ENCODE data around the gene CAVIN1.
"Not testable (repeated sequence)": the region's sequence is repeated elsewhere in the genome, so short reads cannot be mapped to it uniquely, and the experiment has no call there.

CAVIN1 gene

DNA sequence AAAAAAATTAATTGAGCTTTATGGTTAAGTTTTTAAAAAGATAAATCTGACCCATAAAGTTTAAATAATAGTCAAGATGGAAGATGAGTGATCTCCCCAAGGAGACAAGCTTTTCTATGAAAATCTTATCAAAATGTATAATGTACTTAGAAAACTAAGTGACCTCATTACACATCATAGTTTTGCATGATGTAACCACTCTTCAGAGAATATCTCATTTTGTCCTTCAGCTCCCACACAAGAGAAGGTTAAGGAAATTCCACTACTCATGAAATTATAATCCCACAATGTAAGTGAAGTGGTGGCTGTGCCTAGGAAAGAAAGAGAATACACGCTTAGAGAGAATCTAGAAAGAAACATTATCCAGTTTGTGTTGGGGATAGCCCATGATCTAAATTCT is 49.2 kb downstream of the CAVIN1 start:
- peak in 2 of 3 donors; percentile 26 to 47 for DNase-seq

DNA sequence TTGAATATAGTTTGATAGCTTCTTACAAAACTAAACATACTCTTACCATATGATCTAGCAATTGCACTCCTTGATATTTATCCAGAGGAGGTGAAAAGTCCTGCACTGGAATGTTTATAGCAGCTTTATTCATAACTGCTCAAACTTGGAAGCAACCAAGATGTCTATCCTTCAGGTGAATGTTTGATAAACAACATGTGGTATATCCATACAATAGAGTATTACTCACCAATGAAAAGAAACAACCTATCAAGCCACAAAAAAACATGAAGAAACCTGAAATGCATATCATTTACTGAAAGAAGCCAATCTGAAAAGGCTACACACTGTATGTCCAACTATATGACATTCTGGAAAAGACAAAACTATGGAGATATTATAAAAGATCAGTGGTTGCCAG is 50.9 kb downstream of the CAVIN1 start:
- DNase-seq: no peak

- DNase-seq: not testable (repeated sequence)
Observed at GRCh38 chr17:42368797-42369561, 54.1 kb downstream of the CAVIN1 start.

GRCh38 chr17:42368310-42368709 is 54.7 kb downstream of the CAVIN1 start:
- DNase-seq: not testable (repeated sequence)

DNA sequence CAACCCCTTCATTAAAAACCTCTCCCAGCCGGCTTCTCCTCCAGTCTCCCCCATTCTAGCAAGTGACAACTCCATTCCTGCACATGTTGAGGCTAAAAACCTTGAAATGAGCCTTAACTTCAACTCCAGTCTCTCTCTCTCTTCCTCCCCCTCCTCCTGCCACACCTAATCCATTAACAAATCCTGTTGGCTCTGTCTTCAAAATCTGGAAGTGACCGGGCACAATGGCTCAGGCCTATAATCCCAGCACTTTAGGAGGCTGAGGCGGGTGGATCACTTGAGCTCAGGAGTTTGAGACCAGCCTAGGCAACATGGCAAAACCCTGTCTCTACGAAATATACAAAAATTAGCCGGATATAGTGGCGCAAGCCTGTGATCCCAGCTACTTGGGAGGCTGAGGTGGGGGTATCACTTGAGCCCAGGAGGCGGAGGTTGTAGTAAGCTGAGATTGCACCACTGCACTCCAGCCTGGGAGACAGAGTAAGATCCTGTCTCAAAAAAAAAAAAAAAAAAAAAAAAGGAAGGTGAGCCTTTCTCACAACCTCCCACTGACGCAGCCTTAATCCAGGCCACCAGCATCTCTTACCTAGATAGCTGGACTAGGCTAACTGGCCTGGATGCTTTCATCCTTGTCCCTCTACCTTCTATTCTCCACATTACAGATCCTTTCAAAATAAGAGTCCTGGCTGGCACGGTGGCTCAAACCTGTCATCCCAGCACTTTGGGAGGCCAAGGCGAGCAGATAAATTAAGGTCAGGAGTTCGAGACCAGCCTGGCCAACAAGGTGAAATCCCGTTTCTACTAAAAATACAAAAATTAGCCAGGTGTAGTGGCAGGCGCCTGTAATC is 56.7 kb downstream of the CAVIN1 start:
- peak in 1 of 3 donors; percentile 31 for DNase-seq

- DNase-seq: peak; percentile 54 to 60 (median 60)
Observed at GRCh38 chr17:42365136-42365535, 57.9 kb downstream of the CAVIN1 start.

GRCh38 chr17:42363767-42364585 is 59.1 kb downstream of the CAVIN1 start:
- DNase-seq: no peak

DNA sequence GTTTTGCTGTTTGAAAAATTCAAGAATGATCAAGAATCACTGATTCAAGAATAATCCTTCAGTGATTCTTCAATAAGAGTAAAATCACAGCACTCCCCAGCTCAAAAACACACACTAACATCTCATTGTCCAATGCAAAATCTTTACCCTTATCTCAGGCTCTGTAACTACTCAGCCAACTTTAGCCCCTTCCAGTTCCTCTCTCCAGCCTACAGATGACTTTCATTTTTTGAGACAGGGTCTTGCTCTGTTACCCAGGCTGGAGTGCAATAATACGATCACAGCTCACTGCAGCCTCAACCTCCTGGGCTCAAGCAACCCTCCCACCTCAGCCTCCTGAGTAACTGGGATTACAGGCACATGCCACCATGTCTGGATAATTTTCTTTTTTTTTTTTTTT is 59.8 kb downstream of the CAVIN1 start:
- DNase-seq: no peak

- no peak for DNase-seq
Observed at GRCh38 chr17:42362245-42362961, 60.7 kb downstream of the CAVIN1 start.

GRCh38 chr17:42361781-42362186 is 61.3 kb downstream of the CAVIN1 start:
- DNase-seq: peak in 1 of 3 donors; percentile 44

DNA sequence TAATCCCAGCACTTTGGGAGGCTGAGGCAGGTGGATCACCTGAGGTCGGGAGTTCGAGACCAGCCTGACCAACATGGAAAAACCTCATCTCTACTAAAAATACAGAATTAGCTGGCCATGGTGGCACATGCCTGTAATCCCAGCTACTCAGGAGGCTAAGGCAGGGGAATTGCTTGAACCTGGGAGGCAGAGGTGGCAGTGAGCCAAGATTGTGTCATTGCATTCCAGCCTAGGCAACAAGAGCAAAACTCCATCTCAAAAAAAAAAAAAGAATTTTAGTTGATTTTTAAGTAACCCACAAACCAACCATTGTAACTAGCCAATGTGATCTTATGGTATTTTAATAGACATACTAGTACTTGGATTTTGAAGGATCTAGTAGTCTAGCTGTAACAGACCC is 62.7 kb downstream of the CAVIN1 start:
- DNase-seq: not testable (repeated sequence)

DNA sequence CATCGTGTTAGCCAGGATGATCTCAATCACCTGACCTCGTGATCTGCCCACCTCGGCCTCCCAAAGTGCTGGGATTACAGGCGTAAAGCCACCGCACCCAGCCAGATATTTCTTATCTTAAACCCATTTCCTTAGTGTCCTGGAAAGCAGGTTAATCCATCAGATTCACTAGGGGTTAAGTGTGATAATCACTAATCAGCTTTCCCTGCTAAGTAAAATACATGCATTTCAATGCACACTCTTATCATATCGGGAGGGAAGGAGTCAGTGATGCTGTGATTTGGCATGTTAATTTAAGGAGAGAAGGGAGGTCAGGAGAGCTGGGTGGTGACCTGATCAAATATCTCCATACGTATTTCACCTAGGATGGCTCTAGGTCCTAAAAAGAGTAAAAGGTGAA is 63.9 kb downstream of the CAVIN1 start:
- DNase-seq: no peak

DNA sequence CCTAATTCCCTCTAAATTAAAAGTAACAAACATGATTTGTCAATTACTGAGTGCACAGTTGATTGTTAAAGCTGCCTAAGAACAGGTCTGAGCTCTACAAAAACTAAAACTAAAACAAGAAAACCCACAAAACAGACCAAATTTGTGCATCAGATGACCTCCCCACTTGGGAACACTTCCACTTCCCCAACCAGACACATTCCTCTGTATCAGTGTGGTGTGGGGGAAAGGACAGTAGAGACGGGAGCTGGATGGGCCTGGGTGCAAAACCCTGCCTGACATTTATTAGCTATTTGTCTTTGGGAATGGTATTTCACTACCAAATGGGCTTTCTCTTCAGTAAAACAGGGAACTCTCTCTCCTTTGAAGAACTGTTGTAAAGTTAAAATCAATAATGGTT is 64.6 kb downstream of the CAVIN1 start:
- DNase-seq: peak in 2 of 3 donors; percentile 32 to 36

- peak; percentile 34 to 81 (median 56) for DNase-seq
Observed at GRCh38 chr17:42354956-42355843, 67.9 kb downstream of the CAVIN1 start.

All from suppressor macrophage treated with lipopolysaccharide for 1 hour (primary cell).